ENCODE results near the gene TSSK2. TPM values are rescaled to one million over a fixed set of nuclear protein-coding genes. Genes with fewer than 3 reads are reported as not detected.

The TSSK2 gene
- total and polyA plus RNA-seq, 4 donors: 0.08 to 0.25 (median 0.08) TPM; not detected in 1

DNA sequence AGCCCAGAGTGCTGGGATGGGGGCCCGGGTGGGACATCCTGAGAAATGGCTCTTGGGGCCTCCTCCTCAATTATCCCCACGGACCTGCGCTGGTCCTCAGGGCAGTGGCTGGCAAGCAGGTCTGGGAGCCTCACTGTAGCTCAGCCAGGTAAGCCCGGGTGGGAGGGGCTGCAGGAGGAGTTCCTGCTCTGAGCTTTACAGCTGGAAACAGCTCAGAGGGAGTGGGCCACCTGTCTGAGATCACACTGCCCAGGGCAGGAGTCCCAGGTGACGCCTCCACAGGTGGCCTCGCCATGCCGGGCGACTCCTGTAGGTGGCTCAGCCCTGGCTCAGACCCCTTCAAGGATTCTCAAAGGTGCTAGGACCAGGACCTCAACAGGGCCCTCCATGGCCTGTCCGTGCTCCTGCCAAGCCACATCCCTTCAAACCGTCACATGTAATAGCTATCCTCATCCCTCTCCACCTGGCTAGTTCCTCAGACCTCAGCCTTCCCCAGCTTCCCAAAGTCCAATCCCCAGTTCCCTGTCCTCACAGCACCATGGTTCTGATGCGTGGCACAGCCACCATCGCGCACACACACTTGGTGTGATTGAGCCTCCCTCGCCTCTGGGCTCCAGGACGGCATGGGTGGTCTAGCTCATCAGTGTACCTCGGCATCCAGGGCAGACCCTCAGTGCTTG, 3.6 kb upstream of the TSSK2 start:
- Histone ChIP-seq H3K9ac (ENCODE audit: insufficient read depth in 1 of 2, low read length in 2 of 2) (no peak overlapping the region), H3K36me3 (ENCODE audit: control insufficient read depth in 4 of 4, insufficient read depth in 4 of 4, low read length in 4 of 4) (peaks cover 0 to 8% (median 3%) of the 10 kb centered on the region in 4 donors), H3K27me3 (ENCODE audit: control insufficient read depth in 3 of 3, insufficient read depth in 3 of 3, low read length in 2 of 3) (no peaks in the 10 kb centered on the region), H3K4me3 (no peak overlapping the region), H3K9me3 (ENCODE audit: control insufficient read depth in 4 of 4, insufficient read depth in 3 of 4, low read length in 3 of 4) (no peaks in the 10 kb centered on the region), H3K27ac (ENCODE audit: low read depth in 1 of 2, low read length in 1 of 2) (no peak overlapping the region), H3K4me1 (ENCODE audit: control insufficient read depth in 5 of 5, insufficient read depth in 5 of 5, low read length in 5 of 5) (peaks cover 0 to 7% (median 2%) of the 10 kb centered on the region in 5 donors)
- no peak for DNase-seq
- ATAC-seq (ENCODE audit: insufficient read depth, low FRiP score): no peak
- 92 to 95% methylated on average over 16 of the region's 16 CpGs for WGBS, 2 donors
- TF ChIP-seq, protein P1, sequence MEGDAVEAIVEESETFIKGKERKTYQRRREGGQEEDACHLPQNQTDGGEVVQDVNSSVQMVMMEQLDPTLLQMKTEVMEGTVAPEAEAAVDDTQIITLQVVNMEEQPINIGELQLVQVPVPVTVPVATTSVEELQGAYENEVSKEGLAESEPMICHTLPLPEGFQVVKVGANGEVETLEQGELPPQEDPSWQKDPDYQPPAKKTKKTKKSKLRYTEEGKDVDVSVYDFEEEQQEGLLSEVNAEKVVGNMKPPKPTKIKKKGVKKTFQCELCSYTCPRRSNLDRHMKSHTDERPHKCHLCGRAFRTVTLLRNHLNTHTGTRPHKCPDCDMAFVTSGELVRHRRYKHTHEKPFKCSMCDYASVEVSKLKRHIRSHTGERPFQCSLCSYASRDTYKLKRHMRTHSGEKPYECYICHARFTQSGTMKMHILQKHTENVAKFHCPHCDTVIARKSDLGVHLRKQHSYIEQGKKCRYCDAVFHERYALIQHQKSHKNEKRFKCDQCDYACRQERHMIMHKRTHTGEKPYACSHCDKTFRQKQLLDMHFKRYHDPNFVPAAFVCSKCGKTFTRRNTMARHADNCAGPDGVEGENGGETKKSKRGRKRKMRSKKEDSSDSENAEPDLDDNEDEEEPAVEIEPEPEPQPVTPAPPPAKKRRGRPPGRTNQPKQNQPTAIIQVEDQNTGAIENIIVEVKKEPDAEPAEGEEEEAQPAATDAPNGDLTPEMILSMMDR (IDR thresholded peaks at IDR 0.05; ENCODE audit: control extremely low read depth, extremely low read depth): no peak

DNA sequence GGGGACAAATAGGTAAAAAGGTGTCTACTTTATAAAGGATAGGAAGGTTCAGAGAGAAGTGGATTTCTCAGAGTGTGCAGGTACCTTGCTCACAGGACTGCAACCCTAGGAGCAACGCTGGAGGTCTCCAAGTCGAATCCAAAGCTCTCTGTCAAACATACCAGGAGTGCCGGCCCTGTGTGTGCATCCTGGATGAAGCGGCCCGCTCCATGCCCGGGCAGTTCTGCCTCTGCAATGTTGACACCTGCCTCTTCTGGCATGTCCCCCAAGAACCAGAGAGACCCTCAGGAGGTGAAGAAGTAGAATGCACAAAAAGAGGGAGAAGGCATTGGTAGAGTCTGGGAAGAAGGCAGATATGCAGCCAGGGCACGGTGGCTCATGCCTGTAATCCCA, 3.1 kb upstream of the TSSK2 start:
- 91 to 95% methylated on average over 7 of the region's 7 CpGs for WGBS, 2 donors
- Histone ChIP-seq H3K4me1 (ENCODE audit: control insufficient read depth in 5 of 5, insufficient read depth in 5 of 5, low read length in 5 of 5) (peaks cover 0 to 3% (median under 1%) of the 10 kb centered on the region in 5 donors), H3K36me3 (ENCODE audit: control insufficient read depth in 4 of 4, insufficient read depth in 4 of 4, low read length in 4 of 4) (peaks cover 0 to 10% (median 5%) of the 10 kb centered on the region in 4 donors), H3K9ac (ENCODE audit: insufficient read depth in 1 of 2, low read length in 2 of 2) (no peak overlapping the region), H3K9me3 (ENCODE audit: control insufficient read depth in 4 of 4, insufficient read depth in 3 of 4, low read length in 3 of 4) (no peaks in the 10 kb centered on the region), H3K27me3 (ENCODE audit: control insufficient read depth in 3 of 3, insufficient read depth in 3 of 3, low read length in 2 of 3) (no peaks in the 10 kb centered on the region), H3K4me3 (no peak overlapping the region), H3K27ac (ENCODE audit: low read depth in 1 of 2, low read length in 1 of 2) (no peak overlapping the region)
- TF ChIP-seq, protein P1 (IDR thresholded peaks at IDR 0.05; ENCODE audit: control extremely low read depth, extremely low read depth): no peak
- DNase-seq: no peak
- ATAC-seq (ENCODE audit: insufficient read depth, low FRiP score): no peak

DNA sequence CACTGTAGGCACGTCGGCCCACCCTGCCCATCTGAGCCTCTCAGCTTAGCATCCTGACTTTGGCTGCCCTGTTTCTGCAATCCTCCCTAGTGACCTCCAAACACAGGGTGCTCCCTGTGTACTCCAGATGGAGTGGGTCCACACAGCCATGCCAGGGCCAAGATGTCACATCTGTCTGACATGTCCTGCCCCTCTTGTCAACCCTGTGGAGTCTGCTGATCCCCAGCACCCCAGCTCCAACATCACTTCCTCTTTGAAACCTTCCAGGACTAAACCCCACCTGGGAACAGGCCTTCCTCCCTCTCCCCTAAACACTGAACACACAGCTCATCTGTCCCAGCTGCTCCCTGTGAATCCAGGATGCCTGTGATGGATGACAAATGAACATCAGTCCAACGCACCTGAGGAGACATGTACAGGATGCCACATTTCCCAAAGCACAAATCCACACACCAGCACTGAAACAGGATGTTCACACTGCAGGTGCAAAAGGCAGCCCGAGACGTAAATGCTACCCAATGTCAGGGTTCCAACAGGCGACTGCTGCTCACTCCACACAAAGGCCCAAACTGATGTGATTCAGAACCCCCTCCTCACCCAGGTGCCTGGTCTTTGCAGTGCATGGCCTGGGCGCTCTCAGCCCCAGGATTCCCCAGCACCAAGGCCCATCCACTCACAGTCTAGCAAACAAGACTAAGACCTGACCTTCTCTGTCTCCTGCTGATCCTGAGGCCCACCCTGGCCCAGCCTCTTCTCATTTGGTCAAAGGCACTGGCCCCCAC, 2.0 kb upstream of the TSSK2 start:
- H3K27me3 ChIP-seq (ENCODE audit: control insufficient read depth in 3 of 3, insufficient read depth in 3 of 3, low read length in 2 of 3): no peaks in the 10 kb centered on the region
- no peaks in the 10 kb centered on the region for H3K4me1 ChIP-seq (ENCODE audit: control insufficient read depth in 5 of 5, insufficient read depth in 5 of 5, low read length in 5 of 5)
- ATAC-seq (ENCODE audit: insufficient read depth, low FRiP score): no peak
- TF ChIP-seq, protein P1 (IDR thresholded peaks at IDR 0.05; ENCODE audit: control extremely low read depth, extremely low read depth): no peak
- no peak overlapping the region for H3K9ac ChIP-seq (ENCODE audit: insufficient read depth in 1 of 2, low read length in 2 of 2)
- H3K4me3 ChIP-seq: no peak overlapping the region
- peaks cover 0 to 22% (median 7%) of the 10 kb centered on the region in 4 donors for H3K36me3 ChIP-seq (ENCODE audit: control insufficient read depth in 4 of 4, insufficient read depth in 4 of 4, low read length in 4 of 4)
- DNase-seq: no peak
- 87 to 90% methylated on average over 7 of the region's 7 CpGs for WGBS, 2 donors
- H3K9me3 ChIP-seq (ENCODE audit: control insufficient read depth in 4 of 4, insufficient read depth in 3 of 4, low read length in 3 of 4): no peaks in the 10 kb centered on the region
- H3K27ac ChIP-seq (ENCODE audit: low read depth in 1 of 2, low read length in 1 of 2): no peak overlapping the region

Measured in lung (tissue), 12 donors.